ENCODE data around the gene ALG1L2. TPM values are rescaled to one million over a fixed set of nuclear protein-coding genes. Genes with fewer than 3 reads are reported as not detected.
"Not testable (repeated sequence)": the region's sequence is repeated elsewhere in the genome, so short reads cannot be mapped to it uniquely, and the experiment has no call there.

Gene ALG1L2
- total RNA-seq, 1 donor from 2014 or later = not detected

DNA sequence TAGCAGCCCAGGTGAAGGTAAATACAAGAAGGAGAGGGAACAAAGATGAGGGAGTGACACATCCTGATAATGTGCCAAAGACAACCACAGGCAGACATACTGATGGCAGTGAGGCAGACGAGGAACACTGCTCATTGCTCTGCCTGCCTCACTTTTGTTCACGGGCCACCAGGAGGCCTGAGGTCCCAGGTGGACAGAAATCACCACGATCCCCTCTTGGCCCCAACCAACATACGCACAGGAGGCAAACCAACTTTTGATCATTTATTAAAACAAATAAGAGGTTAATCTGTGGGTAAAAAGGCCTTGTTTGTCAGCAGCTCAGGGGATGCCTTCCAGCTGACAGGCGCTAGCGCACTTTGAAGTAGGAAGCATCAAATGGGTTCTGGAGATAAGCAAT lies 4.2 kb downstream of the ALG1L2 start:
- TF ChIP-seq POLR2A (IDR thresholded peaks at IDR 0.05) = no peak
- TF ChIP-seq, protein P1, sequence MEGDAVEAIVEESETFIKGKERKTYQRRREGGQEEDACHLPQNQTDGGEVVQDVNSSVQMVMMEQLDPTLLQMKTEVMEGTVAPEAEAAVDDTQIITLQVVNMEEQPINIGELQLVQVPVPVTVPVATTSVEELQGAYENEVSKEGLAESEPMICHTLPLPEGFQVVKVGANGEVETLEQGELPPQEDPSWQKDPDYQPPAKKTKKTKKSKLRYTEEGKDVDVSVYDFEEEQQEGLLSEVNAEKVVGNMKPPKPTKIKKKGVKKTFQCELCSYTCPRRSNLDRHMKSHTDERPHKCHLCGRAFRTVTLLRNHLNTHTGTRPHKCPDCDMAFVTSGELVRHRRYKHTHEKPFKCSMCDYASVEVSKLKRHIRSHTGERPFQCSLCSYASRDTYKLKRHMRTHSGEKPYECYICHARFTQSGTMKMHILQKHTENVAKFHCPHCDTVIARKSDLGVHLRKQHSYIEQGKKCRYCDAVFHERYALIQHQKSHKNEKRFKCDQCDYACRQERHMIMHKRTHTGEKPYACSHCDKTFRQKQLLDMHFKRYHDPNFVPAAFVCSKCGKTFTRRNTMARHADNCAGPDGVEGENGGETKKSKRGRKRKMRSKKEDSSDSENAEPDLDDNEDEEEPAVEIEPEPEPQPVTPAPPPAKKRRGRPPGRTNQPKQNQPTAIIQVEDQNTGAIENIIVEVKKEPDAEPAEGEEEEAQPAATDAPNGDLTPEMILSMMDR (IDR thresholded peaks at IDR 0.05) = no peak
- TF ChIP-seq POLR2AphosphoS5 (IDR thresholded peaks at IDR 0.05; ENCODE audit: insufficient read depth in 1 of 2, low read depth in 1 of 2) = no peak
- DNase-seq (ENCODE audit: extremely low spot score in 2 of 2) = no peak
- no peak overlapping the region for H3K27ac ChIP-seq
- H3K4me1 ChIP-seq = no peaks in the 10 kb centered on the region
- no peaks in the 10 kb centered on the region for H3K9me3 ChIP-seq
- no peaks in the 10 kb centered on the region for H3K36me3 ChIP-seq
- no peak overlapping the region for H3K4me3 ChIP-seq
- no peaks in the 10 kb centered on the region for H3K27me3 ChIP-seq
- intact Hi-C loops (cut with DNase I) = no loop called here

DNA sequence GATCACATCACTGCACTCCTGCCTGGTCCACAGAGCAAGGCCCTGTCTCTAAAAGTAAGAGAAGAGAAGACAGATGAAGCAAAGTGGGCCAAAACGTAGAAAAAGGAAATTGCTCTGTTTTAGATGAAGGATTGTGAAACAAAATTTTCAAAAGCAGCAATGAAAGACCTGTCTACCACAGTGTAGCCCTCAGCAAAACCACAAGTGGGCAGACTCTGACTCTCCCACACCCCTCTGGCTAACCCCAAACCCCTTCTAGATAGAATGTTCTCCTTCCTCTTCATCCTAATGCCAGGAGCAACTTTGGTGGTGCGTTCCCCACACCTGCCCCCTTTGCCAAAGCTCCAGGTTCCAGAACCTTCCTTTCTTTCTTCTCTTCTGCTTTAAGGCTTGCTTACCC lies 5.0 kb downstream of the ALG1L2 start:
- DNase-seq (ENCODE audit: extremely low spot score in 2 of 2); H3K4me3 ChIP-seq; H3K27me3 ChIP-seq; H3K9me3 ChIP-seq; intact Hi-C loops (cut with DNase I); H3K4me1 ChIP-seq; H3K36me3 ChIP-seq; H3K27ac ChIP-seq: not testable (repeated sequence)

DNA sequence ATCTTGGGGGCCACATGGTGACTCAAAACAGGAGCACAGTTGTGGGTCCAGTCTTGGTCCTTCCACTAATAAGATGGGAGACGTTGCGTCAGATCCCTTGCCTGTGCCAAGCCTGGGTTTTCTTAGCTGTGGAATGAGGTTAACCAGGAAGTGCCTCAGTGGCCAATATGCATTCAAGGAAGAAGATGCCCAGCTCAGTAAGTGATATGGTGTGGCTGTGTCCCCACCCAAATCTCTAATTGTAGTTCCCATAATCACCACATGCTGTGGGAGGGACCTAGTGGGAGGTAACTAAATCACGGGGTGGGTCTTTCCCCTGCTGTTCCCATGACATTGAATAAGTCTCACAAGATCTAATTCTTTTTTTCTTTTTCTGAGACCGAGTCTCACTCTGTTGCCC lies 6.4 kb downstream of the ALG1L2 start:
- H3K9me3 ChIP-seq = no peaks in the 10 kb centered on the region
- H3K27ac ChIP-seq = no peak overlapping the region
- intact Hi-C loops (cut with DNase I) = no loop called here
- no peak overlapping the region for H3K4me3 ChIP-seq
- TF ChIP-seq POLR2A (IDR thresholded peaks at IDR 0.05) (no peak), POLR2AphosphoS5 (IDR thresholded peaks at IDR 0.05; ENCODE audit: insufficient read depth in 1 of 2, low read depth in 1 of 2) (no peak)
- TF ChIP-seq, protein P1 (IDR thresholded peaks at IDR 0.05) = no peak
- no peaks in the 10 kb centered on the region for H3K36me3 ChIP-seq
- no peak for DNase-seq (ENCODE audit: extremely low spot score in 2 of 2)
- no peaks in the 10 kb centered on the region for H3K4me1 ChIP-seq
- no peaks in the 10 kb centered on the region for H3K27me3 ChIP-seq

DNA sequence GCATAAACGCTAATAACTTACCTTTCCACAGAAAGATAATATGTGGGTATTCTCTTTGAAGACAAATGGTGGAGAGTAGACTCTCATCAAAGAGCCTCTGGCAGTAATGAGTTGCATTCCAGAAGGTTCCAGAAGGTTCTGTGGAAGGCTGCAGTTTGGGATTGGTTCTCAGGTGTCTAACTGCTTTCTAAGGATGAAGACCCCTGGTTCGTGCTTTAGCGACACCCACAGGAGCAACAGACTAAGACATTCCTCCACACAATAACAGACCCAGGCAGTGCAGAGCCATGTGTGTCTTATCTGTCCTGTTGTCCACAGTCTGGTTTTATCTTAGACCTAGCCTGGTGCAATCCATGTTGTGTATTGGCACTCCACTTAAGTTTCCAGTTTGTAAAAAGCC lies 9.1 kb downstream of the ALG1L2 start:
- intact Hi-C loops (cut with DNase I); H3K27me3 ChIP-seq; DNase-seq (ENCODE audit: extremely low spot score in 2 of 2); H3K9me3 ChIP-seq; H3K4me1 ChIP-seq; H3K27ac ChIP-seq; H3K4me3 ChIP-seq; H3K36me3 ChIP-seq: not testable (repeated sequence)

DNA sequence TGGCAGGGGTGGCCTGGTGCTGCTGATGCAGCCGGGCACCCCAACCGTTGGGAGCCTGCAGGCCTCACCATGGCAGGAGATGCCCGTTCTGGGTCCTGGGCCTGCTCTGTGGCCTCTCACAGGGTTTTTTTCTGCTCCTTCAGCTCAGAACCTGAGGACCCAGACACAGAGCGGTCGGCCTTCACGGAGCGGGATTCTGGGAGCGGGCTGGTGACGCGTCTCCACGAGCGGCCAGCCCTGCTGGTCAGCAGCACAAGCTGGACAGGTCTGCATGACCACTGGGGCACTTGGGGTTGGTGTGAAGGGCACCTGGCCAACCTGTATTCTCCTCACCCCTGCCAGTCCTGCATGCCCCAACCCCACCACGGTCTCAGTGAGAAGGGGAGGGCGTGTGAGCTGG lies 10.3 kb downstream of the ALG1L2 start:
- H3K36me3 ChIP-seq = no peaks in the 10 kb centered on the region
- H3K9me3 ChIP-seq = no peaks in the 10 kb centered on the region
- H3K4me1 ChIP-seq = no peaks in the 10 kb centered on the region
- H3K27ac ChIP-seq = no peak overlapping the region
- no peak for TF ChIP-seq POLR2A (IDR thresholded peaks at IDR 0.05)
- TF ChIP-seq POLR2AphosphoS5 (IDR thresholded peaks at IDR 0.05; ENCODE audit: insufficient read depth in 1 of 2, low read depth in 1 of 2) = no peak
- TF ChIP-seq, protein P1 (IDR thresholded peaks at IDR 0.05) = no peak
- intact Hi-C loops (cut with DNase I) = no loop called here
- no peaks in the 10 kb centered on the region for H3K27me3 ChIP-seq
- H3K4me3 ChIP-seq = no peak overlapping the region
- DNase-seq (ENCODE audit: extremely low spot score in 2 of 2) = no peak

DNA sequence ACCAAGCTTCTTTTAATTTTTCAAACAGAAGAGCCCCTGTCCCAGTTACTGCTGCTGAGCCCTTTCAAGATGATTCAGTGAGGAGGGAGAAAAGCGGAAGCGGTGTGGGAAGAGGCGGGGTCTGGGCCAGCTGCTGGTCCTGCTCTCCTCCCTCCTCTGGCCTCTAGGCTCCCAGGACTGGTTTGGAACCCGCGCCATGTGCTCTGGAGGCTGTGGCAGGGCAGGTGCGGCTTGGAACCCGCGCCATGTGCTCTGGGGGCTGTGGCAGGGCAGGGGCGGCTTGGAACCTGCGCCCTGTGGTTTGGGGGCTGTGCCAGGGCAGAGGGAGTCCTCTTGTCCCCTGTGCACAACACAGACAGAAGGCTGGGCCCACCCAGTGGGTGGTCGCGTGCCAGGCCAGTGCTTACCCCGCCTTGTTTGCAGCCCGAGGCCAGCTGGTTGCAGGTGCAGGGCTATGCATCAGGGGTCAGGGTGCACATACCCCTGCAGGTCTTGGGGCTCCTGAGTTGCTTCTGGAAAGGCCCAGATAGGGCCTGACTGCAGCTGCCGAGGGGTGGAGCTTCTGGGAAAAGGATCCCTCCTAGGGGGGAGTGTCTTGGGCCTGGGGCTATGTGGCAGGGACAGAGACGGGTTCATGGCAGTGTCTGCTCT lies 12.2 kb downstream of the ALG1L2 start:
- Histone ChIP-seq H3K9me3 (no peaks in the 10 kb centered on the region), H3K36me3 (no peaks in the 10 kb centered on the region), H3K27ac (no peak overlapping the region), H3K4me3 (no peak overlapping the region), H3K27me3 (no peaks in the 10 kb centered on the region), H3K4me1 (no peaks in the 10 kb centered on the region)
- TF ChIP-seq POLR2A (IDR thresholded peaks at IDR 0.05) (no peak), POLR2AphosphoS5 (IDR thresholded peaks at IDR 0.05; ENCODE audit: insufficient read depth in 1 of 2, low read depth in 1 of 2) (no peak)
- TF ChIP-seq, protein P1 (IDR thresholded peaks at IDR 0.05) = no peak
- no peak for DNase-seq (ENCODE audit: extremely low spot score in 2 of 2)
- intact Hi-C loops (cut with DNase I) = no loop called here

DNA sequence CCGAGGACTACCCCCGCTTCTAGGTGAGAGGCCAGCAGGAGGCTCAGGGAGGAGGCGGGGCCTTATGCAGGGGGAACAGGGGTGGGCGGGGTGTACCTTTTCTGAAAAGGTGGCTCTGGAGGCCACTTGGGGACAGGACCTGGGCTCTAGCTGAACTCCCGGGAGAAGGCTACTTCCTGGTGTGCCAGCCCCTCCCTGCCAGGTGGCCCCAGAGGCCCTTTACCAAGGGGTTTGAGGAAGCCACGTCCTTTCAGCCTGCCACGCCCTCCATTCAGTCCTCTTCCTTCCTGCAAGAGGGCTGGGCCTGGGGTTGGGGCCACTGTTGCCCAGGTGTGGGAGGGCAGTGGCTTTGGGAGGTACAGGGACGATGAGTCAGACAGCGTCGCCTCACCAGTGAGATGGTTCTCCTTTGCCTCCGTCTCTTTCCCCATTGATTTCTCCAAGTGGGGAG lies 12.9 kb downstream of the ALG1L2 start:
- H3K27me3 ChIP-seq; intact Hi-C loops (cut with DNase I); DNase-seq (ENCODE audit: extremely low spot score in 2 of 2); H3K9me3 ChIP-seq; H3K36me3 ChIP-seq; H3K27ac ChIP-seq; H3K4me3 ChIP-seq; H3K4me1 ChIP-seq: not testable (repeated sequence)

DNA sequence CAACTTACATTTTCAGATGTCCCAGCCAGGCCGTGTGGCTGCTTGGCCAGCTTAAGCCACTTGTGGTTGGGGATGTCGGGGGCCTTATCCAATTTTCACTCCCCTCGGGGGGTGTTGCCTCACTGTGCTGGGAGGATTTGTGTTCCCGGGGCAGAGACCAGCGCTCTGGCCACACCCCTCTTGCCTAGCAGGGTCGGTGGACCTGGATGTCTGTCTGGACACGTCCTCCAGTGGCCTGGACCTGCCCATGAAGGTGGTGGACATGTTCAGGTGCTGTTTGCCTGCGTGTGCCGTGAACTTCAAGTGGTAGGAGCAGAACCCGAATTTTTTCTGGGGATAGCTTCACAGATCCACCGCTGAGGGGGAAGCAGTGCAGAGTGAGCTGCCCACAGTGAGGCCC lies 14.2 kb downstream of the ALG1L2 start:
- H3K9me3 ChIP-seq; H3K4me3 ChIP-seq; H3K4me1 ChIP-seq; H3K36me3 ChIP-seq; H3K27me3 ChIP-seq; intact Hi-C loops (cut with DNase I); H3K27ac ChIP-seq; DNase-seq (ENCODE audit: extremely low spot score in 2 of 2): not testable (repeated sequence)

DNA sequence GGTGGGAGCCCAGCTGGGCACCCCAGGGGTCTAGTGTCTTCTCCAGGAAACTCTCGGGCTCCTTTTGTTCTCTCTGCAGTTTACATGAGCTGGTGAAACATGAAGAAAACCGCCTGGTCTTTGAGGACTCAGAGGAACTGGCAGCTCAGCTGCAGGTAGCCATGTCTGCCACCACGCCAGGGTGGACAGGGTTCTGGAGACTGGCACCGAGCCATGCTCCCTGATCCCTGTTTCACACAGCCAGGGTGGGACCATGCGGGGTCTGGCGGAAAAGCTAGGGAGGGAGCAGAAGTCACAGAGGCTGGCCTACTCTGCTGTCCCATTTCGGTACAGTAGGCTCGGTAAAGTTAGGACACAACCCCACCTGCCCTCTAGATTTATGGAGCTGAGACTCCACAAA lies 15.5 kb downstream of the ALG1L2 start:
- intact Hi-C loops (cut with DNase I); DNase-seq (ENCODE audit: extremely low spot score in 2 of 2); H3K36me3 ChIP-seq; H3K27me3 ChIP-seq; H3K27ac ChIP-seq; H3K4me1 ChIP-seq; H3K9me3 ChIP-seq; H3K4me3 ChIP-seq: not testable (repeated sequence)

Measured in vagina (tissue), 2 donors.